IMR-90 (cell line): ENCODE results near the gene COL25A1.

Experiments used
- CHD1 ChIP-seq: IDR thresholded peaks from 2 replicates; pipeline ENCODE4 v1.6.1; 2012; ENCODE audit warnings: low read depth, low read length, improper control_type of control experiment
- CTCF ChIP-seq: conservative IDR thresholded peaks from 2 replicates; pipeline ENCODE4 v1.5.1; 2012; ENCODE audit warnings: mild to moderate bottlenecking, low read depth, low read length, improper control_type of control experiment
- ELK1 ChIP-seq: fragments of 150-350 bp; IDR thresholded peaks from 2 replicates; pipeline ENCODE4 v1.6.1; 2016; ENCODE audit warnings: low read depth, mild to moderate bottlenecking, low read length, moderate library complexity, borderline replicate concordance
- MXI1 ChIP-seq: IDR thresholded peaks from 2 replicates; pipeline ENCODE4 v1.6.1; 2012; ENCODE audit warnings: low read depth, mild to moderate bottlenecking, low read length, moderate library complexity, borderline replicate concordance
- POLR2A ChIP-seq: IDR thresholded peaks from 2 replicates; pipeline ENCODE4 v1.6.1; 2012; ENCODE audit warnings: mild to moderate bottlenecking, low read depth, low read length
- RAD21 ChIP-seq: IDR thresholded peaks from 2 replicates; pipeline ENCODE4 v1.6.1; 2012; ENCODE audit warnings: low read length, improper control_type of control experiment
- RFX5 ChIP-seq: IDR thresholded peaks from 2 replicates; pipeline ENCODE4 v1.8.0; 2012; ENCODE audit warnings: low read depth, mild to moderate bottlenecking, low read length, moderate library complexity
- SMC3 ChIP-seq: fragments of 150-350 bp; IDR thresholded peaks from 2 replicates; pipeline ENCODE4 v1.6.1; 2016; ENCODE audit warnings: low read depth, mild to moderate bottlenecking, antibody characterized with exemption, low read length, moderate library complexity
- USF2 ChIP-seq: fragments of 150-350 bp; IDR thresholded peaks from 2 replicates; pipeline ENCODE4 v1.6.1; 2017; ENCODE audit warnings: mild to moderate bottlenecking, antibody characterized with exemption, low read length, low read depth

GRCh38 chr4:109033993-109034392, 268.5 kb downstream of the COL25A1 start:
- TF ChIP-seq ELK1, result no peak
- TF ChIP-seq CTCF, result no peak
- no peak for TF ChIP-seq MXI1
- TF ChIP-seq USF2, result no peak
- TF ChIP-seq POLR2A, result no peak
- no peak for TF ChIP-seq RAD21
- no peak for TF ChIP-seq SMC3
- TF ChIP-seq RFX5, result no peak
- TF ChIP-seq CHD1, result no peak
